GM12878 (cell line): ENCODE data around the gene SLC12A3. TPM values are rescaled to one million over a fixed set of nuclear protein-coding genes. Genes with fewer than 3 reads are reported as not detected.

Source experiments
- ATAC-seq: fragments of 200-7000 bp; cut with Tn5 transposase; 3 replicates; pipeline ENCODE4 v1.9.1; 2020; ENCODE audit warnings: mild to moderate bottlenecking, moderate library complexity
- BruUV-seq: library from RNA; stranded (reverse); fragments of 400-500 nt; replicated peaks from 2 replicates; lab custom pipeline; 2021; lab: Mats Ljungman, UMichigan
- CTCF ChIA-PET: fragments of 300-600 bp; sonication (Branson Sonifier 250); formaldehyde crosslinking; extraction: SDS; loops from one replicate; lab custom pipeline; 2021; ENCODE audit warnings: inconsistent platforms; lab: Yijun Ruan, JAX
- POLR2A ChIA-PET: fragments of 350-600 bp; formaldehyde crosslinking; extraction: SDS; loops from one replicate; lab custom pipeline; 2021; ENCODE audit warnings: inconsistent platforms; lab: Charles Lee
- RAD21 ChIA-PET: fragments of 300-600 bp; sonication (Branson Sonifier 250); formaldehyde crosslinking; loops from one replicate; lab custom pipeline; 2023; ENCODE audit warnings: antibody characterized with exemption; ENCODE audit not compliant: unreplicated experiment; lab: Charles Lee
- SMC1A ChIA-PET: fragments of 300-600 bp; sonication (Branson Sonifier 250); formaldehyde crosslinking; loops from one replicate; lab custom pipeline; 2023; ENCODE audit not compliant: unreplicated experiment, uncharacterized antibody; lab: Charles Lee
- DNase-seq: peaks from one replicate; pipeline ENCODE4 v3.0.0-alpha.2; 2011; ENCODE audit warnings: low read depth, low spot score
- FAIRE-seq: peaks from 3 replicates; lab custom pipeline; 2011; peaks lifted over from hg19 to GRCh38; lab: Jason Lieb, UNC
- H2AFZ ChIP-seq: 2 replicates; pipeline ENCODE4 v1.6.0; 2011; ENCODE audit warnings: low read depth, low read length, control low read depth; ENCODE audit not compliant: control insufficient read depth
- H3K27ac ChIP-seq: 2 replicates; pipeline ENCODE4 v1.5.1; 2011; ENCODE audit warnings: control low read depth; ENCODE audit not compliant: control insufficient read depth, insufficient read depth
- H3K27me3 ChIP-seq, 2 experiments: replicated peaks in 1 of 2; 2 replicates each; pipeline versions ENCODE4 v1.6.0 to v1.6.1; 2011; ENCODE audit warnings: low read length in 1 of 2; ENCODE audit not compliant: control insufficient read depth in 2 of 2, insufficient read depth in 2 of 2
- H3K36me3 ChIP-seq, 2 experiments: 2 replicates each; pipeline ENCODE4 v1.5.1; 2011; ENCODE audit warnings: low read length in 1 of 2; ENCODE audit not compliant: control insufficient read depth in 2 of 2, insufficient read depth in 2 of 2
- H3K4me1 ChIP-seq: 2 replicates; pipeline ENCODE4 v1.6.1; 2011; ENCODE audit warnings: mild to moderate bottlenecking, low read length, moderate library complexity, mixed read lengths; ENCODE audit not compliant: control insufficient read depth, insufficient read depth
- H3K4me2 ChIP-seq: 2 replicates; pipeline ENCODE4 v1.6.0; 2011; ENCODE audit warnings: control low read depth; ENCODE audit not compliant: control insufficient read depth, insufficient read depth
- H3K4me3 ChIP-seq: fragments of 200-600 bp; sonication (generic); 2 replicates; pipeline ENCODE4 v1.5.1; 2016
- H3K79me2 ChIP-seq: 2 replicates; pipeline ENCODE4 v1.6.0; 2011; ENCODE audit warnings: low read length; ENCODE audit not compliant: control insufficient read depth, insufficient read depth
- H3K9ac ChIP-seq: 2 replicates; pipeline ENCODE4 v1.8.0; 2011; ENCODE audit warnings: low read length, control low read depth, mixed read lengths; ENCODE audit not compliant: control insufficient read depth, insufficient read depth
- H3K9me3 ChIP-seq: replicated peaks from 3 replicates; pipeline ENCODE4 v1.5.1; 2011; ENCODE audit warnings: mild to moderate bottlenecking, low read length; ENCODE audit not compliant: control insufficient read depth, insufficient read depth
- H4K20me1 ChIP-seq: 2 replicates; pipeline ENCODE4 v1.6.0; 2011; ENCODE audit not compliant: control insufficient read depth, insufficient read depth
- ASH2L ChIP-seq: fragments of 300-600, 200-600 bp; sonication (generic); IDR thresholded peaks from 2 replicates; pipeline ENCODE4 v1.6.1; 2017; ENCODE audit warnings: low read depth, mild to moderate bottlenecking, borderline replicate concordance
- BCL11A ChIP-seq: IDR thresholded peaks from 2 replicates; pipeline ENCODE4 v1.6.1; 2011; ENCODE audit warnings: low read depth, low read length
- CBX3 ChIP-seq: fragments of 200-600 bp; sonication (generic); IDR thresholded peaks from 2 replicates; pipeline ENCODE4 v1.6.1; 2016; ENCODE audit warnings: low read depth, borderline replicate concordance
- CHD4 ChIP-seq: fragments of 200-600 bp; sonication (generic); IDR thresholded peaks from 2 replicates; pipeline ENCODE4 v1.6.1; 2016; ENCODE audit warnings: mild to moderate bottlenecking
- CREB1 ChIP-seq: IDR thresholded peaks from 2 replicates; pipeline ENCODE4 v1.6.1; 2012; ENCODE audit warnings: low read depth, mild to moderate bottlenecking, inconsistent platforms
- GABPA ChIP-seq: IDR thresholded peaks from 2 replicates; pipeline ENCODE4 v1.6.1; 2014; ENCODE audit warnings: antibody characterized with exemption, low read depth, mild to moderate bottlenecking, inconsistent platforms
- LARP7 ChIP-seq: fragments of 450-650 bp; IDR thresholded peaks from 2 replicates; pipeline ENCODE4 v1.6.1; 2017; ENCODE audit warnings: mild to moderate bottlenecking
- MYC ChIP-seq: IDR thresholded peaks from 2 replicates; pipeline ENCODE4 v1.6.1; 2011; ENCODE audit warnings: mild to moderate bottlenecking, low read length, moderate library complexity, inconsistent platforms; ENCODE audit not compliant: insufficient read depth, insufficient replicate concordance, insufficient read length, severe bottlenecking
- NBN ChIP-seq: fragments of 450-650 bp; IDR thresholded peaks from 2 replicates; pipeline ENCODE4 v1.6.1; 2016
- NFYB ChIP-seq: IDR thresholded peaks from 2 replicates; pipeline ENCODE4 v1.6.1; 2011; ENCODE audit warnings: low read depth, mild to moderate bottlenecking, low read length, improper control_type of control experiment, moderate library complexity; ENCODE audit not compliant: insufficient read depth
- NR2C1 ChIP-seq: fragments of 450-650 bp; IDR thresholded peaks from 2 replicates; pipeline ENCODE4 v1.6.1; 2017; ENCODE audit warnings: antibody characterized with exemption, mild to moderate bottlenecking, moderate library complexity
- SMAD1 ChIP-seq: fragments of 450-650 bp; IDR thresholded peaks from 2 replicates; pipeline ENCODE4 v1.6.1; 2018; ENCODE audit warnings: mild to moderate bottlenecking, low read depth; ENCODE audit not compliant: partially characterized antibody
- SMAD5 ChIP-seq: IDR thresholded peaks from 2 replicates; pipeline ENCODE4 v1.6.1; 2016; ENCODE audit warnings: antibody characterized with exemption, low read depth
- SRF ChIP-seq, 2 experiments: IDR thresholded peaks; 2 replicates each; pipeline ENCODE4 v1.6.1; 2011; ENCODE audit warnings: low read depth in 2 of 2, low read length in 2 of 2, mild to moderate bottlenecking in 1 of 2, moderate library complexity in 1 of 2
- WRNIP1 ChIP-seq: IDR thresholded peaks from 2 replicates; pipeline ENCODE4 v1.6.1; 2011; ENCODE audit warnings: low read depth, low read length, improper control_type of control experiment, borderline replicate concordance
- ZBED1 ChIP-seq: IDR thresholded peaks from 2 replicates; pipeline ENCODE4 v1.6.1; 2016; ENCODE audit warnings: borderline replicate concordance
- WGBS: methylation state at CpG from one replicate; pipeline ENCODE4 v1.1.6; 2016; ENCODE audit warnings: low lambda C conversion rate; ENCODE audit not compliant: insufficient replicate concordance, insufficient coverage; ENCODE audit errors: missing lambda C conversion rate; 5-methylcytosine and 5-hydroxymethylcytosine counted together
- in situ Hi-C: fragments of 300-500 bp; cut with MboI; formaldehyde crosslinking; loops from 9 replicates; pipeline ENCODE4 v1.14.3; 2018; ENCODE audit warnings: mixed read lengths
- intact Hi-C: fragments of 100-400 bp; cut with micrococcal nuclease; formaldehyde crosslinking; loops from one replicate; pipeline ENCODE4 v1.14.2; 2022; ENCODE audit not compliant: unreplicated experiment
- polyA plus RNA-seq, 11 experiments: library from polyadenylated mRNA; depleted of rRNA in 4 of 11; unstranded in 6 of 11; stranded (reverse) in 5 of 11; fragments of >200 nt; fragmentation: Nextera tagmentation in 4 of 11; fragmentation: Illumina TruSeq in 1 of 11; extraction: Ambion mirVana in 4 of 11; extraction: Trizol in 1 of 11; gene quantifications; 1 replicate in 1 of 11; 2 replicates in 10 of 11; pipeline versions ENCODE4 v1.2.1 to v1.2.3, GENCODE V29; 2011 to 2016; ENCODE audit warnings: inconsistent platforms in 2 of 11, missing spikeins in 2 of 11, low read depth in 1 of 11
- total RNA-seq, 4 experiments: library from RNA; depleted of rRNA in 3 of 4; stranded (reverse); fragments of >200 nt in 3 of 4; fragmentation: Illumina TruSeq in 1 of 4; extraction: Trizol in 1 of 4; gene quantifications; 2 replicates each; pipeline versions ENCODE4 v1.2.1 to v1.2.3, GENCODE V29; 2013 to 2021
- TF ChIP-seq, protein P1 (sequence below): fragments of 150-350 bp; IDR thresholded peaks from 2 replicates; pipeline ENCODE4 v1.6.1; 2014; ENCODE audit warnings: mild to moderate bottlenecking, low read depth, low read length
- TF ChIP-seq, protein P2 (sequence below): fragments of 450-650 bp; IDR thresholded peaks from 2 replicates; pipeline ENCODE4 v1.6.1; 2017; ENCODE audit warnings: low read depth, mild to moderate bottlenecking, moderate library complexity
- TF ChIP-seq, protein P3 (sequence below): fragments of 450-650 bp; IDR thresholded peaks from 2 replicates; pipeline ENCODE4 v1.6.1; 2017; ENCODE audit warnings: mild to moderate bottlenecking, low read depth, inconsistent platforms; ENCODE audit not compliant: poor library complexity, severe bottlenecking

Gene SLC12A3
- total and polyA plus RNA-seq, 10 of the 15 experiments (the other 5 are each of a cell fraction or from before 2014, with no cell fraction given): 0.05 to 6.3 (median 3.1) TPM

DNA sequence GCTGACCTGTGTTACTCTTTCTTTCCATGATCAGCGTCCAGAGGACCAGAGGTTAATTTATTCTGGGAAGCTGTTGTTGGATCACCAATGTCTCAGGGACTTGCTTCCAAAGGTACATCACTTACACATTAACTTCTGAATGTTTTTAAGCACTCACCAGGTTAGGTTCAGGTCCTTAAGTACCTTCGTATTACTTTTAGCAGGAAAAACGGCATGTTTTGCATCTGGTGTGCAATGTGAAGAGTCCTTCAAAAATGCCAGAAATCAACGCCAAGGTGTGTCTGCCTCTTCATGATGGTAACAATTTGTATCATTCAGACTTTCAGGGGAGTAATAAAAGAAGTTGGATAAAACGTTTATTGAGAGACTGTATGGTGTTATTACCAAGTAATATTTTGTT, 70.2 kb downstream of the SLC12A3 start:
- intact Hi-C loops (no loop called here), in situ Hi-C loops (no loop called here)
- SMC1A ChIA-PET: interaction anchor here (1.1 to 4.6 kb wide), 7 partner anchors 9 to 68 kb away, joined by 3 to 18 read pairs (median 12); no protein-coding TSS in a partner anchor
- DNase-seq (no peak), ATAC-seq (no peak), FAIRE-seq (no peak)
- Histone ChIP-seq H3K27me3 (no peaks in the 10 kb centered on the region), H3K27ac (peak overlapping the region; percentile 51), H4K20me1 (no peaks in the 10 kb centered on the region), H3K79me2 (peaks cover 54% of the 10 kb centered on the region), H3K9ac (peak overlapping the region; percentile 61), H3K9me3 (no peaks in the 10 kb centered on the region), H3K36me3 (peaks cover 6 to 21% of the 10 kb centered on the region in 2 experiments), H2AFZ (no peak overlapping the region), H3K4me3 (peak overlapping the region; percentile 92), H3K4me2 (peak overlapping the region; percentile 38), H3K4me1 (peaks cover 39% of the 10 kb centered on the region)
- under 1% methylated on average over 5 of the region's 5 CpGs for WGBS
- BruUV-seq: no TSS peak
- POLR2A ChIA-PET: interaction anchor here (0.5 to 21.1 kb wide), 6 partner anchors 12 to 75 kb away, joined by 3 to 306 read pairs (median 4); no protein-coding TSS in a partner anchor
- CTCF ChIA-PET: interaction anchor here (1.5 to 1.7 kb wide), 2 partner anchors 16 to 29 kb away, joined by 3 to 6 read pairs; no protein-coding TSS in a partner anchor
- RAD21 ChIA-PET: interaction anchor here (1.0 to 1.4 kb wide), 2 partner anchors 11 to 15 kb away, joined by 3 to 4 read pairs; no protein-coding TSS in a partner anchor
- TF ChIP-seq, protein P1, sequence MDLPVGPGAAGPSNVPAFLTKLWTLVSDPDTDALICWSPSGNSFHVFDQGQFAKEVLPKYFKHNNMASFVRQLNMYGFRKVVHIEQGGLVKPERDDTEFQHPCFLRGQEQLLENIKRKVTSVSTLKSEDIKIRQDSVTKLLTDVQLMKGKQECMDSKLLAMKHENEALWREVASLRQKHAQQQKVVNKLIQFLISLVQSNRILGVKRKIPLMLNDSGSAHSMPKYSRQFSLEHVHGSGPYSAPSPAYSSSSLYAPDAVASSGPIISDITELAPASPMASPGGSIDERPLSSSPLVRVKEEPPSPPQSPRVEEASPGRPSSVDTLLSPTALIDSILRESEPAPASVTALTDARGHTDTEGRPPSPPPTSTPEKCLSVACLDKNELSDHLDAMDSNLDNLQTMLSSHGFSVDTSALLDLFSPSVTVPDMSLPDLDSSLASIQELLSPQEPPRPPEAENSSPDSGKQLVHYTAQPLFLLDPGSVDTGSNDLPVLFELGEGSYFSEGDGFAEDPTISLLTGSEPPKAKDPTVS: no peak
- TF ChIP-seq, protein P2, sequence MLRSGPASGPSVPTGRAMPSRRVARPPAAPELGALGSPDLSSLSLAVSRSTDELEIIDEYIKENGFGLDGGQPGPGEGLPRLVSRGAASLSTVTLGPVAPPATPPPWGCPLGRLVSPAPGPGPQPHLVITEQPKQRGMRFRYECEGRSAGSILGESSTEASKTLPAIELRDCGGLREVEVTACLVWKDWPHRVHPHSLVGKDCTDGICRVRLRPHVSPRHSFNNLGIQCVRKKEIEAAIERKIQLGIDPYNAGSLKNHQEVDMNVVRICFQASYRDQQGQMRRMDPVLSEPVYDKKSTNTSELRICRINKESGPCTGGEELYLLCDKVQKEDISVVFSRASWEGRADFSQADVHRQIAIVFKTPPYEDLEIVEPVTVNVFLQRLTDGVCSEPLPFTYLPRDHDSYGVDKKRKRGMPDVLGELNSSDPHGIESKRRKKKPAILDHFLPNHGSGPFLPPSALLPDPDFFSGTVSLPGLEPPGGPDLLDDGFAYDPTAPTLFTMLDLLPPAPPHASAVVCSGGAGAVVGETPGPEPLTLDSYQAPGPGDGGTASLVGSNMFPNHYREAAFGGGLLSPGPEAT: 0 out of 2 replicates have a peak, but pooled peaks have one; percentile 22
- TF ChIP-seq NR2C1 (no peak), SMAD1 (peak; percentile 18), CHD4 (no peak), SMAD5 (no peak), ZBED1 (0 out of 2 replicates have a peak, but pooled peaks have one; percentile 25), LARP7 (no peak; the same call in 1 of the 2 replicates), NFYB (no peak), CREB1 (no peak), BCL11A (no peak), NBN (no peak), CBX3 (no peak), GABPA (no peak), MYC (no peak), SRF (IDR thresholded peaks at IDR 0.05; ENCODE audit: low read depth in 2 of 2, low read length in 2 of 2) (no peak), WRNIP1 (peak; percentile 30; the same call in 1 of the 2 replicates), ASH2L (no peak)
- TF ChIP-seq, protein P3, sequence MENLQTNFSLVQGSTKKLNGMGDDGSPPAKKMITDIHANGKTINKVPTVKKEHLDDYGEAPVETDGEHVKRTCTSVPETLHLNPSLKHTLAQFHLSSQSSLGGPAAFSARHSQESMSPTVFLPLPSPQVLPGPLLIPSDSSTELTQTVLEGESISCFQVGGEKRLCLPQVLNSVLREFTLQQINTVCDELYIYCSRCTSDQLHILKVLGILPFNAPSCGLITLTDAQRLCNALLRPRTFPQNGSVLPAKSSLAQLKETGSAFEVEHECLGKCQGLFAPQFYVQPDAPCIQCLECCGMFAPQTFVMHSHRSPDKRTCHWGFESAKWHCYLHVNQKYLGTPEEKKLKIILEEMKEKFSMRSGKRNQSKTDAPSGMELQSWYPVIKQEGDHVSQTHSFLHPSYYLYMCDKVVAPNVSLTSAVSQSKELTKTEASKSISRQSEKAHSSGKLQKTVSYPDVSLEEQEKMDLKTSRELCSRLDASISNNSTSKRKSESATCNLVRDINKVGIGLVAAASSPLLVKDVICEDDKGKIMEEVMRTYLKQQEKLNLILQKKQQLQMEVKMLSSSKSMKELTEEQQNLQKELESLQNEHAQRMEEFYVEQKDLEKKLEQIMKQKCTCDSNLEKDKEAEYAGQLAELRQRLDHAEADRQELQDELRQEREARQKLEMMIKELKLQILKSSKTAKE: no peak
